Mammary microvascular endothelial cell (primary cell): ENCODE measurements around the gene COPS3. TPM values are rescaled to one million over a fixed set of nuclear protein-coding genes. Genes with fewer than 3 reads are reported as not detected.

Experiments
- total RNA-seq: library from RNA; depleted of rRNA; stranded (reverse); fragments of >200 nt; gene quantifications from 2 replicates; pipeline ENCODE4 v1.2.3, GENCODE V29; 2015

Gene COPS3
- total RNA-seq, result 109 and 115 TPM in 2 replicates

DNA sequence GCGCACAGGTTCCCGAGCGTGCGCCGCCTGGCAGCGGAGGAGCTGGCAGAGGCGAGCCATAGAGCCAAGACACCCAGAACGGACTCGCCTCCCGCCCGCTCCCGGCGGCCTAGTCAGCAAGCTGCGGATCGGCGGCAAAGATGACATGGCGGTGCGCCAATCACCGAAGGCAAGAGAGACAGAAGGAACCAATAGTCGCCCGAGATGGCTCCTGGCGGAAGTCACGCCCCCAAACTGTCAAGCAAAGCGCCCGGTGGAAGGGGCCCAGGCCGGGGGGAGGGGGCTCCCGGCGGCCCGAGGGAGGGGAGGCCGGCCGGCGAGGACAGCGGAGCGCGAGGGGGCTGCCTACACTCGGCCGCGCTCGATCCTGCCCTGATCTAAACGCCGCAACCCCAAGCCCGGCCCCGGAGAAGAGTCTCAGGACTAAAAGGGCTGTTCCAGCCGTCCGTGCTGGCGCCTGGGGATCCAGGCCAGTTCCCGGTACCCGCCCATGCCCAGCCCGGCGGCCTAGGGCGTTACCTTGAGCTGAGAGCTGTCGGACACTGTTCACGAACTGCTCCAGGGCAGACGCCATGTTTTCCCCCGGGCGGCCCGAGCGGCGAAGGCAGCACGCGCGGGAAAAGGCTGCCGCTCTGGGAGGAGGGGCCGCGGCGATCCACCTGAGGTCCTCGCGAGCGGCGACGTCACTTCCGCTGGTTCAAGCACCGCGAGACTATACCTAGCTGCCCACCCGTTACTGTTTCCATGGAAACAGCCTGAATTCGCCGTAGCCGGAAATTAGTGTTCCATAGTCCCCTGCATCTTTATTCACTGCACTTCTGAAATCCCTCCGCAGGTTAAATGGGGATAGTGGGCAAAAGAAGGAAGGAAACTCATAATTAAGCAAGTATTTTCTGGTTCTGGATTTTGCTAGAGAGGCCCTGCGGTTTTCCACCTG, at the start of gene COPS3:
Gene COPS3, minus strand, starts transcription at position 634 of the 937 bp plus-strand sequence. Its CDS starts 60 bp downstream, at position 574.

DNA sequence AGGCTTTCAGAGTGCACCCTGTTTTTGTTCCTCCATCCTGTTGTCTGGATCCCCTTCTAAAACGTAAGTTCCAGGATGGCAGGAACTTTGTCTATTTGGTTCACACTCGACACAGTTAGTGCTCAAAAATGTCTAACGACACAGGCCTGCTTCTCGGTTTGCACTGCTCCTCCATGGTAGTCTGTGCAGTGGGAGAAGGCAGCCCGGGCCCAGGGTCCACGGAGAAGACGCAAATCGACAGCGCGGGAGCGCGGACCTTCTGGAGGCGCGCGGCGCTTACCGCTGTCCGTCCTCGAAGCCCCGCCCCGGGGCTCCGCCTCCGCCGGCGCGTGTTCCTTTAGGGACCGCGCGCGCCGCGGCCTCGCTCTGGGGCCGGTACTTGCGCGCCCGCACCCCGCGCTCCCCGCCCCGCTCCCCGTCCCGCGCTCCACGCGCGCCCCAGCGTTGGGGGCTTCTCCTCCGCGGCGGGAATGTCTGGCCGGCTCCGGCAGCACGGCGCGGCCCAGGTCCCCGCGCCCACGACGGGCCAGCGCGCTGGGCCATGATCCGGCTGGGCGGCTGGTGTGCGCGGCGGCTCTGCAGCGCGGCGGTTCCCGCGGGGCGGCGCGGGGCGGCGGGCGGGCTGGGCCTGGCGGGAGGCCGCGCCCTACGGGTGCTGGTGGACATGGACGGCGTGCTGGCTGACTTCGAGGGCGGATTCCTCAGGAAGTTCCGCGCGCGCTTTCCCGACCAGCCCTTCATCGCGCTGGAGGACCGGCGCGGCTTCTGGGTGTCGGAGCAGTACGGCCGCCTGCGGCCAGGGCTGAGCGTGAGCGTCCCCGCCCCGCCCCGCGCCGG, 22.2 kb upstream of the COPS3 start, which contains the start of gene NT5M:
Gene NT5M, plus strand, starts transcription at position 364 of the 837 bp plus-strand sequence. Its CDS starts 178 bp downstream, at position 542.

DNA sequence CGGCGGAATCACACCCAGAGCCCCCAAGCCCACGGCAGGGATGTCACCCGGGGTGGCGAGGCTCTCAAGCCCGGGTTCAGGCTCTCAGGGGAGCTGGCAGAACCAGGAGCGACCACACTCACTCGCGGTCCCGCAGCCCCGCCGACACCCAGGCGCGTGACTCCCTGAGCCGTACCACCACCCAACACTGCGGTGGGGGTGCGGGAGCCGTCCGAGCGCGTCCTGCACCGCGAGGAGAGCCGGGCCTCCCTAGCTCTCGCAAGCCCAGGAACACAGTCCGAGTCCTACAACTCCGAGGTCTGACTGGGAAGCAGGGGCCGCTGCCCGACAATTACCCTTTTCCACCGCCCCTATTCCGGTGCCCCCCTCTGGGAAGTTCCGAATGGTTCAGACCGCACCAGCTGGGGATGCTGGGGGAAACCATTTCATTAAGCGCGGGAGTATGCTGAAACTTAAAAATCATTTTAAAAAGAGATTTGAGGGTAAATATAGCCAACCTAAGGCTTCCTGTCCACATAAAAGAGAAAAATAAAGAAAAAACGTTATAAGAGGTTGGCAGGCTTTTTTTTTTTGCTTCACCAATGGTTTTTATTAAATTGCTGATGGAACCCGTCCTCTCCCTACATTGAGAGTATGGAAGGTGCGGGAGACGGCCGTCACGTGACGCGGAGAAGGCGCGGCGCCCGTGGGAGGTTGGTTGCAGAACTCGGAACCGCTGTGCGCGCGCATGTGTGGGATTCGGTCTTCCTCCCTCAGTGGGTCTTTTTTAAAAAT, 43.8 kb downstream of the COPS3 start, which contains the start of gene FLCN:
Gene FLCN, minus strand, starts transcription at position 143 of the 774 bp plus-strand sequence. CDS start 9,031 bp downstream, outside the sequence.

DNA sequence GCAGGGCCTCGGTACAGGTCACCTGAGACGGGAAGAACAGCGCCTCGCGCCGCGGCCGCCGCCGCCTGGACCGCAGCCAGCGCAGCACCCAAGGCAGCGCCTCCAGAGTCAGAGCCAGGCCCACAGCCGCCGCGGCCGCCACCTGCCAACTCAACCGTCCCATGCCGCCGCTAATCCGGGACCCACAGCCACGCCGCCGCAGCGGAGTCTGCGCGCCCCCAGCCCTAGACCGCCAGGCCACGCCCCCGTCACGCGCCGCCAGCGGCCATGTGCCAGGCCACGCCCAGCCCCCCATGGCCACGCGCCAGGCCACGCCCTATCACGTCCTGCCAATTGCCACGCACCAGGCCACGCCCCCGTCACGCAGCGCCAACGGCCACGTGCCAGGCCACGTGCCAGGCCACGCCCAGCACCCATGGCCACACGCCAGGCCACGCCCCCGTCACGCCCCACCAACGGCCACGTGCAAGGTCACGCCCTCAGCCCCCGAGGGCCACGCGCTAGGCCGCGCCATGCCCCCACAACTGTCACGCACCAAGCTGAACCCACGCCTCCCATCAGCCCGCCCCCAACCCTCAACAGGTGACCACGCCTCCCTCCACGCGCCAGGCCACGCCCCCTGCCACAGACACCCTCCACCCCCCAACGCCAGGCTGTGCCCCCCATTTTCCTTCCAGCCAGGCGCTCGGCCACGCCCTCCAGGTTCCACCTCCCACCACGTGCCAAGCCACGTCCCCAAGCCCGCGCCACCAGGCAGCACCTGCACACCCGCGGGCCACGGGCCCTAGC, 74.7 kb downstream of the COPS3 start, which contains the start of gene PLD6:
Gene PLD6, minus strand, starts transcription at position 210 of the 789 bp plus-strand sequence. Its CDS starts 47 bp downstream, at position 163.

Other genes starting within 250 kb of the COPS3 start
- 190 and 219 TPM in 2 replicates for gene MPRIP, start 238.8 kb downstream of the COPS3 start, total RNA-seq
- 2.5 and 5.2 TPM in 2 replicates for gene PLD6, start 74.9 kb downstream of the COPS3 start, total RNA-seq
- gene FLCN, start 44.1 kb downstream of the COPS3 start, total RNA-seq, result 40.2 and 40.8 TPM in 2 replicates
- 0.40 and 1.4 TPM in 2 replicates for gene NT5M, start 22.1 kb upstream of the COPS3 start, total RNA-seq
- 10.1 and 14.1 TPM in 2 replicates for gene MED9, start 195.8 kb upstream of the COPS3 start, total RNA-seq
- gene RASD1, start 215.1 kb upstream of the COPS3 start, total RNA-seq, result 3.8 TPM in 2 replicates